GM23338 (cell line): ENCODE results near the gene ZBED5.

Experiments used
- CREB1 ChIP-seq: fragments of 250-450 bp; sonication (Bioruptor Pico); IDR thresholded peaks from 2 replicates; pipeline ENCODE4 v1.5.0; 2020; ENCODE audit warnings: low read depth, mild to moderate bottlenecking, moderate library complexity
- CTCF ChIP-seq, 2 experiments: fragments of 200-600 bp in 1 of 2; sonication (generic) in 1 of 2; conservative IDR thresholded peaks; 2 replicates each; pipeline versions ENCODE4 v1.5.1 to v1.6.1; 2016 to 2017; ENCODE audit warnings: antibody characterized with exemption in 2 of 2, low read depth in 2 of 2, mild to moderate bottlenecking in 2 of 2, moderate library complexity in 1 of 2
- EZH2 ChIP-seq: fragments of 200-600 bp; sonication (generic); IDR thresholded peaks from one replicate; pipeline ENCODE4 v1.8.0; 2017; ENCODE audit warnings: antibody characterized with exemption, mild to moderate bottlenecking, low read depth; ENCODE audit not compliant: unreplicated experiment
- EZH2phosphoT487 ChIP-seq: fragments of 200-600 bp; sonication (generic); IDR thresholded peaks from one replicate; pipeline ENCODE4 v1.8.1; 2018; ENCODE audit warnings: antibody characterized with exemption; ENCODE audit not compliant: unreplicated experiment
- POLR2AphosphoS5 ChIP-seq: IDR thresholded peaks from 2 replicates; pipeline ENCODE4 v1.6.1; 2016; ENCODE audit warnings: antibody characterized with exemption, low read depth
- REST ChIP-seq: IDR thresholded peaks from one replicate; pipeline ENCODE4 v1.6.1; 2018; ENCODE audit warnings: antibody characterized with exemption; ENCODE audit not compliant: unreplicated experiment

- TF ChIP-seq CTCF (conservative IDR thresholded peaks at IDR 0.05; ENCODE audit: low read depth in 2 of 2) (no peak), POLR2AphosphoS5 (no peak), REST (no peak), EZH2 (no peak), CREB1 (CRISPR knock-in tag) (no peak), EZH2phosphoT487 (no peak)
These were observed 39.3 kb downstream of the ZBED5 start for GRCh38 chr11:10818594-10818993.
